ENCODE data around the gene KIAA1755.

The KIAA1755 gene

GRCh38 chr20:38219006-38219950 is 41.3 kb downstream of the KIAA1755 start:
- DNase-seq (ENCODE audit: low read depth in 2 of 2), result no peak

- no peak for DNase-seq (ENCODE audit: low read depth in 2 of 2)
These were observed 42.0 kb downstream of the KIAA1755 start for GRCh38 chr20:38218566-38218885.

GRCh38 chr20:38217791-38218565 is 42.6 kb downstream of the KIAA1755 start:
- no peak for DNase-seq (ENCODE audit: low read depth in 2 of 2)

GRCh38 chr20:38216746-38217595 is 43.6 kb downstream of the KIAA1755 start:
- DNase-seq (ENCODE audit: low read depth in 2 of 2), result no peak

- DNase-seq (ENCODE audit: low read depth in 2 of 2), result no peak
These were observed 44.3 kb downstream of the KIAA1755 start for GRCh38 chr20:38216201-38216600.

- no peak for DNase-seq (ENCODE audit: low read depth in 2 of 2)
These were observed 45.0 kb downstream of the KIAA1755 start for GRCh38 chr20:38215194-38216182.

- no peak for DNase-seq (ENCODE audit: low read depth in 2 of 2)
These were observed 46.0 kb downstream of the KIAA1755 start for GRCh38 chr20:38214256-38215193.

GRCh38 chr20:38213607-38213940 is 47.0 kb downstream of the KIAA1755 start:
- no peak for DNase-seq (ENCODE audit: low read depth in 2 of 2)

GRCh38 chr20:38212806-38213606 is 47.5 kb downstream of the KIAA1755 start:
- no peak for DNase-seq (ENCODE audit: low read depth in 2 of 2)

GRCh38 chr20:38211200-38212097 is 49.1 kb downstream of the KIAA1755 start:
- no peak for DNase-seq (ENCODE audit: low read depth in 2 of 2)

GRCh38 chr20:38210741-38211140 is 49.8 kb downstream of the KIAA1755 start:
- no peak for DNase-seq (ENCODE audit: low read depth in 2 of 2)

GRCh38 chr20:38209736-38210405 is 50.7 kb downstream of the KIAA1755 start:
- DNase-seq (ENCODE audit: low read depth in 2 of 2), result no peak

GRCh38 chr20:38209054-38209675 is 51.4 kb downstream of the KIAA1755 start:
- no peak for DNase-seq (ENCODE audit: low read depth in 2 of 2)

GRCh38 chr20:38208523-38208922 is 52.0 kb downstream of the KIAA1755 start:
- no peak for DNase-seq (ENCODE audit: low read depth in 2 of 2)

- no peak for DNase-seq (ENCODE audit: low read depth in 2 of 2)
These were observed 52.4 kb downstream of the KIAA1755 start for GRCh38 chr20:38208088-38208487.

- DNase-seq (ENCODE audit: low read depth in 2 of 2), result no peak
These were observed 52.9 kb downstream of the KIAA1755 start for GRCh38 chr20:38207621-38208020.

- DNase-seq (ENCODE audit: low read depth in 2 of 2), result no peak
These were observed 55.5 kb downstream of the KIAA1755 start for GRCh38 chr20:38205001-38205400.
